AG09319 (cell line): ENCODE measurements around the gene PIANP.

Experiments
- DNase-seq: peaks from one replicate; pipeline ENCODE4 v3.0.0-alpha.2; 2010; ENCODE audit warnings: low read depth; ENCODE audit errors: extremely low read depth
- TF ChIP-seq, protein P1 (sequence below): IDR thresholded peaks from 2 replicates; pipeline ENCODE4 v1.5.1; 2011; ENCODE audit warnings: low read depth, mild to moderate bottlenecking, inconsistent platforms, low read length, moderate library complexity

PIANP gene

DNA sequence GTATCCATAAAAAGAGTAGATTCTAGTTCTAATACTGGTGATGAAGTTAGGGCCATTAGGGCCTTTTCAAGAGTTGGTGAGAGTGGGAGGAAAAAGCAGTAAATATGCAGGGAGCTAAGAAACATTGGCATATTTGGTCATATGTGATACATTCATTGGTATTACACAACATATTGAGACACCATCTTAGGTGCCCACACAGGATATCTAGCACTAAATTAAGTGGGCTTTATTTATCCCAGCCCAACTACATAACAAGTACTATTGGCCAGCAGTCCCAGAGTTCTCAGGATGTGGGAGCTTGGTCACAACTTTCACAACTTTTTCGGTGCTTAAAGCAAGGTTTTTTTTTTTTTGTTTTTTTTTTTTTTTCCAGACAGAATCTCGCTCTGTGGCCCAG lies 35.7 kb downstream of the PIANP start:
- TF ChIP-seq, protein P1, sequence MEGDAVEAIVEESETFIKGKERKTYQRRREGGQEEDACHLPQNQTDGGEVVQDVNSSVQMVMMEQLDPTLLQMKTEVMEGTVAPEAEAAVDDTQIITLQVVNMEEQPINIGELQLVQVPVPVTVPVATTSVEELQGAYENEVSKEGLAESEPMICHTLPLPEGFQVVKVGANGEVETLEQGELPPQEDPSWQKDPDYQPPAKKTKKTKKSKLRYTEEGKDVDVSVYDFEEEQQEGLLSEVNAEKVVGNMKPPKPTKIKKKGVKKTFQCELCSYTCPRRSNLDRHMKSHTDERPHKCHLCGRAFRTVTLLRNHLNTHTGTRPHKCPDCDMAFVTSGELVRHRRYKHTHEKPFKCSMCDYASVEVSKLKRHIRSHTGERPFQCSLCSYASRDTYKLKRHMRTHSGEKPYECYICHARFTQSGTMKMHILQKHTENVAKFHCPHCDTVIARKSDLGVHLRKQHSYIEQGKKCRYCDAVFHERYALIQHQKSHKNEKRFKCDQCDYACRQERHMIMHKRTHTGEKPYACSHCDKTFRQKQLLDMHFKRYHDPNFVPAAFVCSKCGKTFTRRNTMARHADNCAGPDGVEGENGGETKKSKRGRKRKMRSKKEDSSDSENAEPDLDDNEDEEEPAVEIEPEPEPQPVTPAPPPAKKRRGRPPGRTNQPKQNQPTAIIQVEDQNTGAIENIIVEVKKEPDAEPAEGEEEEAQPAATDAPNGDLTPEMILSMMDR, result no peak
- DNase-seq, result no peak

DNA sequence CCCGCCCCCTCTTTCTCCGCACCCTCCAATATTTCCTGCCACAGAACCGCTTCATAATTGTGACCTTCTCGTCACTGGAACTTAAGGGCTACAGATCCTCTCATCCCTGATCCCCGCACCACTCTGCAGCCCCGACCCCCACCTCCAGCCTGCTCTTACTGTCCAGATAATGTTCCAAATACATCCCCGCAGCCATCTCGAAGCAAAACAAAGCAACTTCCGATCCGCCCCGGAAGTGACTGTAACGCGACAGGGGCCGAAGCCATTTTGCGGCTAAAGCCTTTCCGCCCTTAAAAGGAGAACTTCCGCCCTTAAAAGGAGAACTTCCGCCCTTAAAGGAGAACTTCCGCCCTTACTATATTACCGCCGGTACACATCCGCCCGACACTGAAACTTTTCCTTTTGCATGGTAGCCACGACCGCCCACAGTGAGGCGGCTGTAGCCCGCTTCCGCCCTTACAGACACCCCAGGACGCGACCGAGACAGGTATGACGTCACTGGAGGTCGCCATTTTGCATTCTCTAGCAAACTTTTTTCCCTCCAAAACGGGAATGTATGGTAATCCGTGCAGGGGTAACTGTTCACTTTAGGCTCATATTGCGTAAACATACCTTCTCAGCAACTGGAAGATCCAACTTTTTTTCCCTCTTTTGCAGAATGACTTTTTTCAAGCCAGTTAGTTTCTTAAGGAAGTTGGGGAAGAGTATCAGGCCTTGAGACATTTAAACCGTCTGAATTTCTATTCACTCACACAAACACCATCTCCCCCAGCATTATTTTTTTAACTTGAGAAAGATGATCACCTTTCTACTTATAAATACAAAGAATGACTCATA lies 37.5 kb downstream of the PIANP start, which contains the start of gene ING4:
ING4 (minus strand) TSS at position 214 of the 837 bp plus-strand sequence; CDS start at position 196, 18 bp downstream.
- DNase-seq, result peak; percentile 99
- TF ChIP-seq, protein P1, result no peak

DNA sequence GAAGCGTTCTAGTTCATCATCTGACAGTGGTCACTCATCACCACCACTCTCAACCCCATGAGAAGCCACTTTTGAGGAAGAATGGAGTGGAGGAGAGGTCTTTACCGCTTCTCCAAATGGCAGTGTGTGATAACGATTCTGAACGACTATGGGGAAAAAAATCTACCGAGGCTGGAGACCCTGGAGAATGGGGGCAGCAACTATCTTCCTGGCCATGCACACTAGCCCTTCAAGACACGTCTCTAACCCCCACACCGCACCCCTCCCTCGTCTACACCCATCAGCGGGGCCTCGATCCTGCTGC lies 38.1 kb downstream of the PIANP start:
- no peak for DNase-seq
- TF ChIP-seq, protein P1, result no peak

DNA sequence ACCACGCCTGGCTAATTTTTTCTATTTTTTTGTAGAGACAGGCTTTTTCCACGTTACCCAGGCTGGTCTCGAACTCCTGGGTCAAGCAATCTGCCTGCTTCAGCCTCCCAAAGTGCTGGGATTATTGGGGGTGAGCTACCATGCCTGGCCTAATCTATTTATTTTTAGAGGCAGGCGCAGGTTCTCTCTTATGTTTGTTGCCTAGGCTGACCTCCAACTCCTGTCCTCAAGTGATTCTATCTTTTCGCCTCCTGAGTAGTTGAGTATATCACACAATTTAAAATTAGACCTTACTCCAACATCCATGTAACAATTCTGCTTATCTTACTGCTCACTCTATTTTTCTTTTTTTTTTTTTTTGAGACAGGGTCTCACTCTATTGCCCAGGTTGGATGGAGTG lies 46.6 kb downstream of the PIANP start:
- no peak for DNase-seq
- TF ChIP-seq, protein P1, result no peak

DNA sequence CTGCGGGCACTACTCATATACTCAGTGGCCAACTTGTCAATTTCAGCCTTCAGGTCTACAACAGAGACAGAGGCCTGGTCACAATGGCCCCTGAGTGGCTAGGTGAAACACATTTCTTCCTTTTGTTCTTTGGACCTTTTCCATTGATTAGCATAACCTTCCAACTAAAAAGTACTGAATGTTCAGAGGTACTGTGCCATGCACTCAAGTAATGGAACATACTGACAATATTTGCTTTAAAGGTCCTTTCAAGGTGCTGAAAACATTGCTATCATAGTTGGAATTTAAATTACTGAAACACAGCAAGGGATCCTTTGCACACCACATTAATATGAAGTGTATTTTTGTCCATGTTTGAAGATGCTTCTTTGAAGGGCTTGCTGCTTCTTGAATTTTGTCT lies 47.3 kb downstream of the PIANP start:
- TF ChIP-seq, protein P1, result no peak
- no peak for DNase-seq

DNA sequence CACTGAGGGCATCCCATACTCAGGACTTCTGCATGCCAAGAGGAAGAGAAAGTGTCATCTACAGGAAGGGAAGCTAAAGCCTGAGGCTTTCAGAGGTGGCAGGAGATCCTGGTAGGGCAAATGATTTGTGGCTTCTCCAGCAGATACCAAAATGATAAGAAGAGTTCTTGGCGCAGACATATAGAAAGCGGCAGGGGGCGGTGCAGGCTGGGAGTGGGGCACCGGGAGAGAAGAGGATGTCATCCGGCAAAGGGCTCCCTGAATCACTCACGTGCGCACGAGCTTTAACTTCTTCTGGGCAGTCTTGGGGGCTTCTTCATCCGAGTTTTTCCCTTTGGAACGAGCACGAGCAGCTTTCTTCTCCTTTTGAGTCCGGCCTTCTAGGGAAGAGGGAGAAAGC lies 48.2 kb downstream of the PIANP start:
- TF ChIP-seq, protein P1, result no peak
- DNase-seq, result no peak

DNA sequence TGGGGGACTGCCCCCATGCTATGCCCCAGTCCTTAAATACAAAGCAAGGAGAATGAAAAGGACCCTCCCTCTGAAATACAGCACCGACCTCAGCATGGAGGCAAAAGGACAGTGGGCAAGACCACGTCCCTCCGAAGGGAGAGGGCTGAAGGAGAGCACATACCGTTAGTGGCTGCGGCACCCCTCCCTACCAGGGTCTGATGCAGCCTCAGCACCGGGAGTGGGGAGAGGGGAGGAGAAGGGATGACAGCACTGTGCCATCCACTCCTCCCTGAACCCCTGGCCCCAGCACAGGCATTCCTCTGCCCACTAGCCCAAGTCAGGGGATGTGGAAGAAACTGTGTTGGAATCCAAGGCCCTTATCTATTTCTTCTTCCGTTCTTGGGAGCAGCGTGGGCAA lies 49.8 kb downstream of the PIANP start:
- TF ChIP-seq, protein P1, result no peak
- DNase-seq, result no peak
